B cell (primary cell): Measurements from ENCODE around the gene TAF11. TPM values are rescaled to one million over a fixed set of nuclear protein-coding genes. Genes with fewer than 3 reads are reported as not detected.
"Not testable (repeated sequence)": the region's sequence is repeated elsewhere in the genome, so short reads cannot be mapped to it uniquely, and the experiment has no call there.

Experiments
- ATAC-seq: fragments of 200-7000 bp; cut with Tn5 transposase; one replicate; pipeline ENCODE4 v1.10.0; 2021; ENCODE audit warnings: low read depth, mild to moderate bottlenecking, moderate number of reproducible peaks, moderate library complexity
- CTCF ChIA-PET: fragments of 350-600 bp; sonication (Branson Sonifier 250); formaldehyde crosslinking; loops from one replicate; lab custom pipeline; 2021; ENCODE audit warnings: antibody characterized with exemption, inconsistent platforms; lab: Charles Lee
- POLR2A ChIA-PET: fragments of 350-600 bp; sonication (Branson Sonifier 250); formaldehyde crosslinking; loops from one replicate; lab custom pipeline; 2021; ENCODE audit warnings: antibody characterized with exemption; lab: Charles Lee
- DNase-seq: peaks from one replicate; pipeline ENCODE4 v3.0.0; 2013
- H2AFZ ChIP-seq: 2 replicates; pipeline ENCODE4 v1.6.1; 2012; ENCODE audit warnings: mild to moderate bottlenecking, low read depth, low read length; ENCODE audit not compliant: insufficient read depth, poor library complexity, severe bottlenecking
- H3K27ac ChIP-seq, 2 donors: 1 replicate in 1 of 2; 2 replicates in 1 of 2; pipeline ENCODE4 v1.5.1; 2012 to 2013; ENCODE audit warnings: low read length in 2 of 2, mild to moderate bottlenecking in 2 of 2, moderate library complexity in 1 of 2
- H3K27me3 ChIP-seq, 4 experiments: fragments of 200-600 bp in 1 of 4; sonication (generic) in 1 of 4; replicated peaks in 1 of 4; 1 replicate in 2 of 4; 2 replicates in 2 of 4; pipeline versions ENCODE4 v1.6.1 to v1.7.0; 2013 to 2016; ENCODE audit warnings: low read length in 3 of 4, mild to moderate bottlenecking in 2 of 4, mixed read lengths in 1 of 4, moderate library complexity in 1 of 4; ENCODE audit not compliant: insufficient read depth in 4 of 4, control insufficient read depth in 3 of 4; ENCODE audit errors: control extremely low read depth in 1 of 4
- H3K36me3 ChIP-seq, 2 experiments: replicated peaks in 1 of 2; 1 replicate in 1 of 2; 2 replicates in 1 of 2; pipeline versions ENCODE4 v1.6.1 to v1.7.1; 2013; ENCODE audit warnings: low read length in 1 of 2; ENCODE audit not compliant: insufficient read depth in 2 of 2, control insufficient read depth in 1 of 2; ENCODE audit errors: control extremely low read depth in 1 of 2, extremely low read depth in 1 of 2
- H3K4me1 ChIP-seq, 2 donors: fragments of 200-600 bp in 1 of 2; sonication (generic) in 1 of 2; 1 replicate in 1 of 2; 2 replicates in 1 of 2; pipeline versions ENCODE4 v1.5.1 to v1.6.1; 2013 to 2017; ENCODE audit warnings: low read length in 2 of 2; ENCODE audit not compliant: control insufficient read depth in 2 of 2, insufficient read depth in 2 of 2
- H3K4me2 ChIP-seq: replicated peaks from 2 replicates; pipeline ENCODE3; 2012; ENCODE audit warnings: mild to moderate bottlenecking, low read depth, low read length; ENCODE audit not compliant: poor library complexity, severe bottlenecking
- H3K4me3 ChIP-seq, 5 experiments: fragments of 200-600 bp in 1 of 5; sonication (generic) in 1 of 5; 1 replicate in 3 of 5; 2 replicates in 2 of 5; pipeline versions ENCODE4 v1.5.1 to v1.7.0; 2011 to 2016; ENCODE audit warnings: low read length in 4 of 5, mild to moderate bottlenecking in 4 of 5, low read depth in 2 of 5, control low read depth in 1 of 5, moderate library complexity in 1 of 5; ENCODE audit not compliant: insufficient read depth in 1 of 5; ENCODE audit errors: control extremely low read depth in 1 of 5, extremely low read depth in 1 of 5
- H3K79me2 ChIP-seq: fragments of 200-600 bp; sonication (generic); one replicate; pipeline ENCODE4 v1.6.0; 2016; ENCODE audit warnings: low read length; ENCODE audit not compliant: control insufficient read depth, insufficient read depth
- H3K9ac ChIP-seq: fragments of 200-600 bp; sonication (generic); 2 replicates; pipeline ENCODE4 v1.6.1; 2017; ENCODE audit warnings: mild to moderate bottlenecking, low read length, moderate library complexity
- H3K9me3 ChIP-seq, 3 donors: one replicate each; pipeline versions ENCODE4 v1.6.1 to v1.7.1; 2013; ENCODE audit warnings: low read length in 2 of 3; ENCODE audit not compliant: control insufficient read depth in 2 of 3, insufficient read depth in 1 of 3; ENCODE audit errors: control extremely low read depth in 1 of 3
- H4K20me1 ChIP-seq: 2 replicates; pipeline ENCODE4 v1.6.0; 2012; ENCODE audit warnings: mild to moderate bottlenecking, low read length; ENCODE audit not compliant: insufficient read depth, control insufficient read depth, poor library complexity, severe bottlenecking
- H3K27ac Mint-ChIP-seq: one replicate; pipeline ENCODE4 v1.8.0; 2021; ENCODE audit warnings: mixed read lengths
- H3K27me3 Mint-ChIP-seq: one replicate; pipeline ENCODE4 v1.8.0; 2021; ENCODE audit warnings: mixed read lengths
- H3K4me1 Mint-ChIP-seq: one replicate; pipeline ENCODE4 v1.8.0; 2021; ENCODE audit warnings: mixed read lengths
- H3K4me3 Mint-ChIP-seq: one replicate; pipeline ENCODE4 v1.8.0; 2021; ENCODE audit warnings: mixed read lengths
- H3K9me3 Mint-ChIP-seq: one replicate; pipeline ENCODE4 v1.8.0; 2022; ENCODE audit warnings: mixed read lengths; ENCODE audit not compliant: insufficient read depth
- EZH2 ChIP-seq: IDR thresholded peaks from 2 replicates; pipeline ENCODE4 v1.6.1; 2012; ENCODE audit warnings: borderline replicate concordance, low read depth, mild to moderate bottlenecking, moderate library complexity, low read length; ENCODE audit not compliant: insufficient read depth, poor library complexity, severe bottlenecking
- WGBS: methylation state at CpG from one replicate; pipeline ENCODE4 v1.1.5; 2013; ENCODE audit warnings: missing lambda C conversion rate; ENCODE audit not compliant: insufficient coverage; 5-methylcytosine and 5-hydroxymethylcytosine counted together
- intact Hi-C: fragments of 100-400 bp; cut with micrococcal nuclease; formaldehyde crosslinking; loops from one replicate; pipeline ENCODE4 v1.10.0; 2022
- polyA plus RNA-seq: library from polyadenylated mRNA; depleted of rRNA; stranded (reverse); fragments of >200 nt; gene quantifications from 2 replicates; pipeline ENCODE4 v1.2.3, GENCODE V29; 2012
- total RNA-seq, 2 donors: library from RNA; stranded (reverse); fragments of 120-200 nt in 1 of 2; gene quantifications; 1 replicate in 1 of 2; 2 replicates in 1 of 2; pipeline versions ENCODE4 v1.2.3 to v1.2.4, GENCODE V29; 2013 to 2022
- TF ChIP-seq, protein P1 (sequence below): fragments of 200-600 bp; IDR thresholded peaks from one replicate; pipeline ENCODE4 v1.8.0; 2022; ENCODE audit warnings: antibody characterized with exemption, mild to moderate bottlenecking

TAF11 gene
- total and polyA plus RNA-seq, 2 donors (not counting 1 experiment from before 2014, with no cell fraction given), result 27.3 to 28.5 TPM

GRCh38 chr6:34888514-34888856, 643 bp upstream of the TAF11 start:
- no peaks in the 10 kb centered on the region for H3K27me3 ChIP-seq
- peaks cover 84% of the 10 kb centered on the region for H3K79me2 ChIP-seq
- H3K4me1 ChIP-seq, result peaks cover 21 to 28% of the 10 kb centered on the region in 2 donors
- ATAC-seq (no peak), DNase-seq (no peak)
- peaks cover 0 to 7% of the 10 kb centered on the region in 2 experiments for H3K36me3 ChIP-seq
- H4K20me1 ChIP-seq, result peaks cover 3% of the 10 kb centered on the region
- intact Hi-C loops, result loop anchor here (1.0 to 10.0 kb wide), 5 partner anchors 24 to 654 kb away; partner anchors contain the start of genes BLTP3A, HMGA1, ILRUN and SNRPC
- H3K4me3 ChIP-seq, result peak overlapping the region; percentile 61 to 99 (median 80)
- H2AFZ ChIP-seq, result peak overlapping the region; percentile 83
- 0% methylated on average over 1 of the region's 5 CpGs for WGBS
- Mint-ChIP-seq H3K27me3 (no peaks in the 10 kb centered on the region), H3K4me1 (peaks cover 46% of the 10 kb centered on the region), H3K4me3 (peak overlapping the region; percentile 99), H3K27ac (peak overlapping the region; percentile 92), H3K9me3 (peaks cover 4% of the 10 kb centered on the region)
- H3K9ac ChIP-seq, result peak overlapping the region; percentile 92
- peak overlapping the region; percentile 76 to 92 for H3K27ac ChIP-seq
- ChIA-PET POLR2A (no interaction called here), CTCF (interaction anchor here (1.0 to 1.3 kb wide), 2 partner anchors 97 to 132 kb away, joined by 4 to 5 read pairs; partner anchors contain the start of genes BLTP3A and SNRPC)
- H3K4me2 ChIP-seq, result peak overlapping the region; percentile 83
- TF ChIP-seq EZH2, result no peak
- TF ChIP-seq, protein P1, sequence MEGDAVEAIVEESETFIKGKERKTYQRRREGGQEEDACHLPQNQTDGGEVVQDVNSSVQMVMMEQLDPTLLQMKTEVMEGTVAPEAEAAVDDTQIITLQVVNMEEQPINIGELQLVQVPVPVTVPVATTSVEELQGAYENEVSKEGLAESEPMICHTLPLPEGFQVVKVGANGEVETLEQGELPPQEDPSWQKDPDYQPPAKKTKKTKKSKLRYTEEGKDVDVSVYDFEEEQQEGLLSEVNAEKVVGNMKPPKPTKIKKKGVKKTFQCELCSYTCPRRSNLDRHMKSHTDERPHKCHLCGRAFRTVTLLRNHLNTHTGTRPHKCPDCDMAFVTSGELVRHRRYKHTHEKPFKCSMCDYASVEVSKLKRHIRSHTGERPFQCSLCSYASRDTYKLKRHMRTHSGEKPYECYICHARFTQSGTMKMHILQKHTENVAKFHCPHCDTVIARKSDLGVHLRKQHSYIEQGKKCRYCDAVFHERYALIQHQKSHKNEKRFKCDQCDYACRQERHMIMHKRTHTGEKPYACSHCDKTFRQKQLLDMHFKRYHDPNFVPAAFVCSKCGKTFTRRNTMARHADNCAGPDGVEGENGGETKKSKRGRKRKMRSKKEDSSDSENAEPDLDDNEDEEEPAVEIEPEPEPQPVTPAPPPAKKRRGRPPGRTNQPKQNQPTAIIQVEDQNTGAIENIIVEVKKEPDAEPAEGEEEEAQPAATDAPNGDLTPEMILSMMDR, result no peak
- no peaks in the 10 kb centered on the region for H3K9me3 ChIP-seq

DNA sequence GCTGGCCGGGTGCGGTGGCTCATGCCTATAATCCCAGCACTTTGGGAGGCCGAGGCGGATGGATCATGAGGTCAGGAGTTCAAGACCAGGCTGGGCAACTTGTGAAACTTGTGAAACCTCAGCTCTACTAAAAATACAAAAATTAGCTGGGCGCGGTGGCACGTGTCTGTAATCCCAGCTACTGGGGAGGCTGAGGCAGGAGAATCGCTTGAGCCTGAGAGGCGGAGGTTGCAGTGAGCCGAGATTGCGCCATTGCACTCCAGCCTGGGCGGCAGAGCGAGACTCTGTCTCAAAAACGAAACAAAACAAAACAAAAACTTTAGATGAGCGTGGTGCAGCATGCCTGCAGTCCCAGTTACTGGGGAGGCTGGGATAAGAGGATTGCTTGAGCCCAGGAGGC, 2.0 kb downstream of the TAF11 start:
- H4K20me1 ChIP-seq, H3K9me3 ChIP-seq, ATAC-seq, H2AFZ ChIP-seq, CTCF ChIA-PET, H3K27ac Mint-ChIP-seq, H3K9ac ChIP-seq, H3K4me3 ChIP-seq, H3K27me3 Mint-ChIP-seq, H3K27me3 ChIP-seq, H3K9me3 Mint-ChIP-seq, H3K27ac ChIP-seq, POLR2A ChIA-PET, H3K4me2 ChIP-seq, DNase-seq: not testable (repeated sequence)
- intact Hi-C loops, result loop anchor here (10.0 kb wide), 1 partner anchor 651 kb away; the partner anchor contains the start of gene HMGA1
- Histone ChIP-seq H3K4me1 (peaks cover 18 to 28% of the 10 kb centered on the region in 2 donors), H3K79me2 (peaks cover 62% of the 10 kb centered on the region), H3K36me3 (peaks cover 0 to 13% of the 10 kb centered on the region in 2 experiments)
- Mint-ChIP-seq H3K4me1 (peaks cover 41% of the 10 kb centered on the region), H3K4me3 (peak overlapping the region; percentile 42)
- 95% methylated on average over 12 of the region's 15 CpGs for WGBS
